GM18505 (cell line): ENCODE data around the gene MTMR3.

Source experiments
- ATAC-seq: cut with Tn5 transposase; IDR thresholded peaks from one replicate; pipeline ENCODE4 v1.9.1; 2021; ENCODE audit not compliant: unreplicated experiment
- POLR2A ChIP-seq: IDR thresholded peaks from 4 replicates; pipeline ENCODE4 v1.6.1; 2011; ENCODE audit warnings: borderline replicate concordance; ENCODE audit not compliant: insufficient read depth, insufficient read length; ENCODE audit errors: extremely low read depth

The MTMR3 gene

DNA sequence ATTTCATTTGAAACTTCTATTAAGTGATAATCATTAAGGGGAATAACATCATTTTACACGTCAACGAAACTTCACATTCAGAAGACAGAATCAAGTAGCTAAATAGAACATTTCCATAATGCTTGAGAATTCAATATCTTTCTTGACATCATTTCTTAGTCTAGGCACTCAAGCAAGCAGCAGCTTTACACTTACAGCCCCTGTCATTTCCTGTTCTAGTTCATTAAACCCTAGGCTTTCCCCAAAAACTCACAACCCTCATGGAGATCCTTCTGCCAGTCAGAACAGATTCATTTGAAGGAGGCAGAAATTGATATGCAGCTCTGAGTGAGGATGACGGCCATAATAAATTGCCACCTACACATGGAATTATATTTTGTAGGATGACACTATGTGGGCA lies 192.0 kb downstream of the MTMR3 start:
- ATAC-seq = no peak
- TF ChIP-seq POLR2A = no peak

DNA sequence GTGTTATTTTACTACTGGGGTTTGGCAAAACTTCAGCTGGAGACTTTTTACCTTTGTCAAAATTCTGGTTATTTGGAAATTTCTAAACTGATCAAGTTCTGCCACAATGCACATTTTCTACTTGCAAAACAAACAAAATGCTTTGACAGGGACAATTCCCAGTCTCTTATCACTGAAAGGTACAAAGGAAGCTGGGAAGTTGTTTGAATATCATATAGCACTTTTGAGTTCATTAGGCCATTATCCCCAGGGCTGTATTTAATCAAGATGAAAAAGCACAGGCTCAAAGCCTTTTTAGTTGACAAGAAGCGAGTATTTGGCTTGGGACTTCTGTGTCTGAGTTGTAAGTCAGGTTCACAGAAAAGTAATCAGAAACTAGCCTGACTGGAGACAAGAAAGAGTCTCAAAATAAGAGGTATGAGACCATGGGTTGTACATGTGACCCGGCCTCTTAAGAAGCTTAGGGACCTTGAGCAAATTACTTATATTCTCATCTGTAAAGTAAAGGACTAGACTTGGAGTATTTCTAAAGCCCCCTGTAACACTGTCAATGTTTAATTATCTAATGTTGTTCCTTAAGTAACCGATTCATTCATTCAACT lies 194.4 kb downstream of the MTMR3 start:
- no peak for ATAC-seq
- no peak for TF ChIP-seq POLR2A

DNA sequence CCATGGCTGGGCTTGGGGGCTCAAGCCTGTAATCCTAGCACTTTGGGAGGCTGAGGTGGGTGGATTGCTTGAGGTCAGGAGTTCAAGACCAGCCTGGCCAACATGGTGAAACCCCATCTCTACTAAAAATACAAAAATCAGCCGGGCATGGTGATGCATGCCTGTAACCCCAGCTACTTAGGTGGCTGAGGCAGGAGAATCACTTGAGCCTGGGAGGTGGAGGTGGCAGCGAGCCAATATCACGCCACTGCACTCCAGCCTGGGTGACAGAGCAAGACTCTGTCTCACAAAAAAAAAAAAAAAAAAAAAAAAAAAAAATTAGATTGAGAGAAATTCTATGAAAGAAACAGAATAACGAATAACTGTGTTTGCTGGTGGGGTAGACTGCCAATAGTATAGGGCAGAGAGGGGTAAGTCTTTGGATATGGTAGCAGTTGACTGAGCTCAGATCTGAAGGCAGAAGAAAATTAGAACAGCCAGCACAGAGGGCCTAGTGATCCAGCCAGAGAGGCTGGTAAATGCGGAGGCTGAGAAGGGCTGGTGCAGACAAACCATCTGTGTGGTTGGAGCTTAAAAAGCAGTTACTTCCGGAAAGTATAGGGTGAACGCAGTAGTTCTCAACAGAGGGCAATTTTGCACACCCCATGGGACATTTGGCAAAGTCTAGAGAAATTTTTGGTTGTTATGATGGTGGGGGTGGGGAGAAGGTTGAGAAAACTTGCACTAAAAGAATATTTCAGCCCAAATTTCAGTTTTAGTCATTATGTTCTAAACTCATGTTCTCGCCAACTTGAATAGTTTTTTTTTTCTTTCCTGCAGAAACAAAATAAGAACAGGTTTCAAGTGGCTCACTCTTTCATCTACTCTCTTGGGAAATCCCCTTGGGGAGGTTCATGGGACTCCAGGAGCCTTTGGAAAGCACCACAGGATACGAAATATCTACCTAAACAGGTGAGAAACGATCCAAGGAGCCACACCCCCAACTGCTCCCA lies 195.6 kb downstream of the MTMR3 start:
- no peak for ATAC-seq
- TF ChIP-seq POLR2A = no peak

DNA sequence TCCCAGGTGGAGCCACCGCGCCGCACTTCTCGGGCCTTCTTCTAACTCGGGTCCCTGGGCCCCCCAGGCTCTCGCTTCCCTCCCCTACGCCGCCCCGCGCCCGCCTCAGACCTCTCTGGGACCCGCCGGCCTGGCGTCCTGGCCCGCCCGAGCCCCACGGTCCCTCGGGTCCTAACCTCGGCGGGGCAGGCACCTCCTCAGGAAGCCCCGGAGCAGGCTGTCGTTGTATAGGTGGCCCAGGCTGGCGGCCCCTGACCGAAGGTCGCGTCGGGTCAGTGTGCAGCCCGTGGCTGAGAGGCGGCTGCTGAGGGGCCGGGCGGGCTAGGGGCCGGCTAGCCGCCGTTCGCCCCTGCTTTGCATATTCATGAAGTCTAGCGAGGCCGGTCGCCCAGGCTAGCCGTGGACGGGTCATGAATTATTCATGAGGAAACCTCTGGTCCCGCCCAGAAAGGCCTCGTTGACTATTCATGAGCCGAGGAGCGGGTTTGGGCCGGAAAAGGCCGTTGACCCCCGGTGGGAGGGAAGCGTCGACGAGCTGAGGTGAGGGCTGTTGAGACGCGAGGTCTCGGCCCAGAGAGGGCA lies 197.1 kb downstream of the MTMR3 start, which contains the start of gene HORMAD2:
Gene HORMAD2, plus strand, starts transcription at position 513 of the 582 bp plus-strand sequence. CDS start 13,489 bp downstream, outside the sequence.
- ATAC-seq = no peak

More for the DNA sequence above, 197.1 kb downstream of the MTMR3 start, which contains the start of gene HORMAD2:
- no peak for TF ChIP-seq POLR2A
